ENCODE data around the gene CCDC167. TPM values are rescaled to one million over a fixed set of nuclear protein-coding genes. Genes with fewer than 3 reads are reported as not detected.

The CCDC167 gene
- total and polyA plus RNA-seq, 2 of the 8 experiments (the other 6 are each of a cell fraction or from before 2014, with no cell fraction given), result 11.0 to 26.5 TPM

DNA sequence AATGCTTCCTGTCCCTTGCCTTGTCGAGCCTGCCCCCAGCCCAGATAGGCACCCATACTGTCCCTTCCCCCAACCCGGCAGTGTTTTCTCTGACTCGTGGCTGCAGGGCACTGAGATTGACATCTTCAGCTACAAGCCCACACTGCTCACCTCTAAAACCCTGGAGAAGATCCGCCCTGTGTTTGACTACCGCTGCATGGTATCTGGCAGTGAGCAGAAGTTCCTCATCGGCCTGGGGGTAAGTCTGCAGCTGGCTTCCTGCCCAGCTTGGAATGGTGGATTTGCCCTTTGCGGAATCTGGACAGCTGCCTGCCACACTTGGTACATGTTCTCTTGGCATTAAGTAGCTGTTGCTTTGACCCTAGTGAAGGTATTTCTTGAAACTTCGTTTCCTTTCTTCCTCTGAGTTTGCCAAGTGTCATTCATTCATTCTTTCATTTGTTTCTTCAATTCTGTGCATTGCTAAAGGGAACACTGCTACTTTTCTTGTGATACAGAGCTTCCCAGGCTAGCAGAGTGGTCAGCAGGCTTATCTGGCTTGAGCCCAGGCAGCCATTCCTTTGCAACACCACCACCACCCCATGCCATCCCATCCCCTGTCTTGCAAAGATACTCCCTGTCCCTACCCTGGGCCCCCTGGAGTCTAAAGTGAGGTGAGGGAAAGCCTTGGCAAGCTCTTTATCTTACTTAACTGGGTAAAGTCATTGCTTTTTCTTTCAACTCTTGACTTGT is 26.2 kb downstream of the CCDC167 start:
- Histone ChIP-seq H2BK20ac (ENCODE audit: low read length) (no peak overlapping the region), H3K14ac (ENCODE audit: insufficient read length) (no peak overlapping the region), H3K4me1 (replicated peaks in 1 of 4; ENCODE audit: control insufficient read depth in 3 of 4, insufficient read depth in 4 of 4, low read length in 3 of 4) (no peaks in the 10 kb centered on the region), H3K4me3 (ENCODE audit: extremely low read depth in 1 of 4, insufficient read depth in 2 of 4, low read depth in 3 of 4, low read length in 4 of 4) (no peak overlapping the region), H2AK5ac (ENCODE audit: low read depth, low read length) (no peak overlapping the region), H3K79me2 (ENCODE audit: control insufficient read depth in 1 of 2, insufficient read depth in 2 of 2, low read length in 2 of 2) (no peaks in the 10 kb centered on the region), H3K79me1 (ENCODE audit: low read depth, low read length) (no peaks in the 10 kb centered on the region), H3K4ac (replicated peaks; ENCODE audit: insufficient read length, low read depth, low read length) (no peak overlapping the region), H3K9me3 (ENCODE audit: insufficient read depth in 2 of 2, low read depth in 1 of 2, low read length in 1 of 2) (no peaks in the 10 kb centered on the region), H2BK120ac (replicated peaks; ENCODE audit: low read depth, low read length) (no peak overlapping the region), H2AFZ (ENCODE audit: low read length) (no peak overlapping the region), H3K27ac (ENCODE audit: low read depth, low read length) (no peak overlapping the region), H2BK12ac (ENCODE audit: low read depth, low read length) (no peak overlapping the region), H3K9ac (replicated peaks in 1 of 4; ENCODE audit: extremely low read depth in 1 of 4, low read depth in 3 of 4, low read length in 3 of 4) (no peak overlapping the region), H4K20me1 (replicated peaks in 1 of 2; ENCODE audit: control insufficient read depth in 1 of 2, insufficient read depth in 2 of 2, low read length in 2 of 2) (peaks cover 0 to 3% of the 10 kb centered on the region in 2 experiments), H3K18ac (ENCODE audit: extremely low read depth, low read length) (no peak overlapping the region), H3K27me3 (replicated peaks in 1 of 4; ENCODE audit: control insufficient read depth in 3 of 4, extremely low read depth in 1 of 4, insufficient read depth in 3 of 4, low read length in 3 of 4) (no peaks in the 10 kb centered on the region), H2BK5ac (ENCODE audit: low read depth, low read length) (no peak overlapping the region), H4K91ac (replicated peaks; ENCODE audit: insufficient read length, low read length) (no peak overlapping the region), H3K36me3 (ENCODE audit: control insufficient read depth in 2 of 4, insufficient read depth in 4 of 4, low read length in 3 of 4) (peaks cover 3 to 41% (median 8%) of the 10 kb centered on the region in 4 experiments; a peak in 5 of 8 replicates), H3K23ac (ENCODE audit: insufficient read length) (no peak overlapping the region), H4K5ac (ENCODE audit: insufficient read length, low read depth, low read length) (no peak overlapping the region), H4K8ac (ENCODE audit: extremely low read depth, insufficient read depth, low read length) (no peak overlapping the region), H2BK15ac (ENCODE audit: low read length) (no peak overlapping the region), H3K4me2 (ENCODE audit: insufficient read depth in 1 of 2, low read depth in 2 of 2, low read length in 2 of 2) (no peak overlapping the region), H3K56ac (replicated peaks; ENCODE audit: insufficient read length, low read depth, low read length) (no peak overlapping the region), H3K23me2 (ENCODE audit: low read depth, low read length) (no peaks in the 10 kb centered on the region)
- WGBS, 2 experiments (ENCODE audit: extremely low coverage in 1 of 2, insufficient coverage in 1 of 2, insufficient read length in 1 of 2, insufficient replicate concordance in 2 of 2, low coverage in 1 of 2, low lambda C conversion rate in 2 of 2, missing lambda C conversion rate in 1 of 2), result 85% methylated on average over 8 of the region's 8 CpGs; no CpG with 5 or more reads in 1 of the 2 experiments
- DNase-seq (ENCODE audit: low read depth in 1 of 2, low spot score in 2 of 2) (no peak), FAIRE-seq (no peak)
- ChIA-PET CTCF (ENCODE audit: partially characterized antibody) (interaction anchor here (0.6 to 1.7 kb wide), 7 partner anchors 11 to 373 kb away, joined by 3 to 6 read pairs (median 4); no protein-coding TSS in a partner anchor), POLR2A (ENCODE audit: partially characterized antibody) (no interaction called here)
